ENCODE results near the gene TAPBP. TPM values are rescaled to one million over a fixed set of nuclear protein-coding genes. Genes with fewer than 3 reads are reported as not detected.

Gene TAPBP
- total and polyA plus RNA-seq, 9 of the 15 experiments (the other 6 are each of a cell fraction or from before 2014, with no cell fraction given), result 5.6 to 74.0 (median 22.3) TPM

DNA sequence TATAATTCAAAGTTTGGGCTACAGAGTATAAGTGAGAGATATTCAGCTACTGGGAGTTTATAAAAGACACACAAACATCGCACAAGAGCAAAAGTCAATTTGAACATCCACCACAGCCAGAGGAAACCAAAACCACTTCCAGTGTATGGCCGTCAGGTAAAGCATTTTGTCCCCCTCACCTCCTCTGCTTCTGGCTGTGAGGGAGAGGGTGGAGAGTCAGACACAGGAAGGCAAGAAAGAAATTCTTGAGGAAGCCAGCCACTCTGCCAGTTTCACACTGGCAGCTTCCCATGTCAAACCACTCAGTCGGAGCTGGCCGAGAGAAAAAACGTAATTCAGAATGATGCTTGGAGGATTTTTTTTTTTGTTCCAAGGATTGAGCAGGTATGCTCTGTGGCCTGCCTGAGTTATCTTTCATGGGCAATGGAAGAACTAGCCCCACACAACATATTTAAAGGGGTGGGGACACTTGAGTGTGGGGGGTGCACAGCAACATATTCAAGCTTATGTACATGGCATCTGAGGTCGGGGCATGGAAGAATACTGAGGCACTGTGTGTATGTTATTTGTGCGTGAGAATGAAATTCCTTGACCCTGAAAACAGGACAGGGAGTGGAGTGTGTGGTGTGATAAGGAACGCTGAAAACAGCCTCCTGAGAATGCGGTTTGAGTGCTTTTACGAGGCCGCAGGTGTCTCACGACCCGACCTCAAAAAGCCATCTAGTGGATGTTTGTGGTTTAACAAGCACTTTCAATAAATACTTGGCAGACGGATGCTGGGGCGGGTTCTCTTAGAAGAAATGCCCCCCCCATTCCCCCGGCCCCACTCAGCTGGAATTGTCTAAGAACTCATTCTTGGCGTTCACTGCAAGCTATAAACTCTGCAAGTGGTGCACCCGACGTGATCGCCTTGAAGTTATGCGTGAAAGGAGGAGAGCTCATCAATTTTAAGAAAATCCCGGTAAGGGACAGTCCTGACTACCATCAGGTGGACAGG is 31.1 kb upstream of the TAPBP start (continued):
- TF ChIP-seq, protein P1, sequence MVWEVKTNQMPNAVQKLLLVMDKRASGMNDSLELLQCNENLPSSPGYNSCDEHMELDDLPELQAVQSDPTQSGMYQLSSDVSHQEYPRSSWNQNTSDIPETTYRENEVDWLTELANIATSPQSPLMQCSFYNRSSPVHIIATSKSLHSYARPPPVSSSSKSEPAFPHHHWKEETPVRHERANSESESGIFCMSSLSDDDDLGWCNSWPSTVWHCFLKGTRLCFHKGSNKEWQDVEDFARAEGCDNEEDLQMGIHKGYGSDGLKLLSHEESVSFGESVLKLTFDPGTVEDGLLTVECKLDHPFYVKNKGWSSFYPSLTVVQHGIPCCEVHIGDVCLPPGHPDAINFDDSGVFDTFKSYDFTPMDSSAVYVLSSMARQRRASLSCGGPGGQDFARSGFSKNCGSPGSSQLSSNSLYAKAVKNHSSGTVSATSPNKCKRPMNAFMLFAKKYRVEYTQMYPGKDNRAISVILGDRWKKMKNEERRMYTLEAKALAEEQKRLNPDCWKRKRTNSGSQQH (CRISPR knock-in tag; IDR thresholded peaks at IDR 0.05), result no peak
- no peak; the same call in 1 of the 2 replicates for TF ChIP-seq KAT7 (CRISPR knock-in tag; IDR thresholded peaks at IDR 0.05; ENCODE audit: borderline replicate concordance)
- peak in 1 of 2 experiments; percentile 82; a peak in 2 of 4 replicates for TF ChIP-seq RCOR1 (IDR thresholded peaks at IDR 0.05; ENCODE audit: borderline replicate concordance in 1 of 2, low read depth in 2 of 2, low read length in 2 of 2)
- no peak for TF ChIP-seq CEBPB (tag; IDR thresholded peaks at IDR 0.05)
- TF ChIP-seq SETDB1 (IDR thresholded peaks at IDR 0.05; ENCODE audit: low read length), result no peak
- TF ChIP-seq, protein P2, sequence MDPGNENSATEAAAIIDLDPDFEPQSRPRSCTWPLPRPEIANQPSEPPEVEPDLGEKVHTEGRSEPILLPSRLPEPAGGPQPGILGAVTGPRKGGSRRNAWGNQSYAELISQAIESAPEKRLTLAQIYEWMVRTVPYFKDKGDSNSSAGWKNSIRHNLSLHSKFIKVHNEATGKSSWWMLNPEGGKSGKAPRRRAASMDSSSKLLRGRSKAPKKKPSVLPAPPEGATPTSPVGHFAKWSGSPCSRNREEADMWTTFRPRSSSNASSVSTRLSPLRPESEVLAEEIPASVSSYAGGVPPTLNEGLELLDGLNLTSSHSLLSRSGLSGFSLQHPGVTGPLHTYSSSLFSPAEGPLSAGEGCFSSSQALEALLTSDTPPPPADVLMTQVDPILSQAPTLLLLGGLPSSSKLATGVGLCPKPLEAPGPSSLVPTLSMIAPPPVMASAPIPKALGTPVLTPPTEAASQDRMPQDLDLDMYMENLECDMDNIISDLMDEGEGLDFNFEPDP (CRISPR knock-in tag; IDR thresholded peaks at IDR 0.05), result no peak
- no peak for TF ChIP-seq HDAC3 (IDR thresholded peaks at IDR 0.05; ENCODE audit: borderline replicate concordance, partially characterized antibody)
- TF ChIP-seq ZNF175 (CRISPR knock-in tag; IDR thresholded peaks at IDR 0.05; ENCODE audit: low read depth), result no peak
- no peak for TF ChIP-seq ZNF282 (CRISPR knock-in tag; IDR thresholded peaks at IDR 0.05)
- TF ChIP-seq, protein P3, sequence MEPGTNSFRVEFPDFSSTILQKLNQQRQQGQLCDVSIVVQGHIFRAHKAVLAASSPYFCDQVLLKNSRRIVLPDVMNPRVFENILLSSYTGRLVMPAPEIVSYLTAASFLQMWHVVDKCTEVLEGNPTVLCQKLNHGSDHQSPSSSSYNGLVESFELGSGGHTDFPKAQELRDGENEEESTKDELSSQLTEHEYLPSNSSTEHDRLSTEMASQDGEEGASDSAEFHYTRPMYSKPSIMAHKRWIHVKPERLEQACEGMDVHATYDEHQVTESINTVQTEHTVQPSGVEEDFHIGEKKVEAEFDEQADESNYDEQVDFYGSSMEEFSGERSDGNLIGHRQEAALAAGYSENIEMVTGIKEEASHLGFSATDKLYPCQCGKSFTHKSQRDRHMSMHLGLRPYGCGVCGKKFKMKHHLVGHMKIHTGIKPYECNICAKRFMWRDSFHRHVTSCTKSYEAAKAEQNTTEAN (CRISPR knock-in tag; IDR thresholded peaks at IDR 0.05), result no peak
- TF ChIP-seq, protein P4, sequence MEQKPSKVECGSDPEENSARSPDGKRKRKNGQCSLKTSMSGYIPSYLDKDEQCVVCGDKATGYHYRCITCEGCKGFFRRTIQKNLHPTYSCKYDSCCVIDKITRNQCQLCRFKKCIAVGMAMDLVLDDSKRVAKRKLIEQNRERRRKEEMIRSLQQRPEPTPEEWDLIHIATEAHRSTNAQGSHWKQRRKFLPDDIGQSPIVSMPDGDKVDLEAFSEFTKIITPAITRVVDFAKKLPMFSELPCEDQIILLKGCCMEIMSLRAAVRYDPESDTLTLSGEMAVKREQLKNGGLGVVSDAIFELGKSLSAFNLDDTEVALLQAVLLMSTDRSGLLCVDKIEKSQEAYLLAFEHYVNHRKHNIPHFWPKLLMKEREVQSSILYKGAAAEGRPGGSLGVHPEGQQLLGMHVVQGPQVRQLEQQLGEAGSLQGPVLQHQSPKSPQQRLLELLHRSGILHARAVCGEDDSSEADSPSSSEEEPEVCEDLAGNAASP (IDR thresholded peaks at IDR 0.05), result no peak
- TF ChIP-seq, protein P5, sequence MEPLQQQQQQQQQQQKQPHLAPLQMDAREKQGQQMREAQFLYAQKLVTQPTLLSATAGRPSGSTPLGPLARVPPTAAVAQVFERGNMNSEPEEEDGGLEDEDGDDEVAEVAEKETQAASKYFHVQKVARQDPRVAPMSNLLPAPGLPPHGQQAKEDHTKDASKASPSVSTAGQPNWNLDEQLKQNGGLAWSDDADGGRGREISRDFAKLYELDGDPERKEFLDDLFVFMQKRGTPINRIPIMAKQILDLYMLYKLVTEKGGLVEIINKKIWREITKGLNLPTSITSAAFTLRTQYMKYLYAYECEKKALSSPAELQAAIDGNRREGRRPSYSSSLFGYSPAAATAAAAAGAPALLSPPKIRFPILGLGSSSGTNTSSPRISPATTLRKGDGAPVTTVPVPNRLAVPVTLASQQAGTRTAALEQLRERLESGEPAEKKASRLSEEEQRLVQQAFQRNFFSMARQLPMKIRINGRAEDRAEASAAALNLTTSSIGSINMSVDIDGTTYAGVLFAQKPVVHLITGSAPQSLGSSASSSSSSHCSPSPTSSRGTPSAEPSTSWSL (CRISPR knock-in tag; IDR thresholded peaks at IDR 0.05; ENCODE audit: borderline replicate concordance), result no peak
- TF ChIP-seq, protein P6, sequence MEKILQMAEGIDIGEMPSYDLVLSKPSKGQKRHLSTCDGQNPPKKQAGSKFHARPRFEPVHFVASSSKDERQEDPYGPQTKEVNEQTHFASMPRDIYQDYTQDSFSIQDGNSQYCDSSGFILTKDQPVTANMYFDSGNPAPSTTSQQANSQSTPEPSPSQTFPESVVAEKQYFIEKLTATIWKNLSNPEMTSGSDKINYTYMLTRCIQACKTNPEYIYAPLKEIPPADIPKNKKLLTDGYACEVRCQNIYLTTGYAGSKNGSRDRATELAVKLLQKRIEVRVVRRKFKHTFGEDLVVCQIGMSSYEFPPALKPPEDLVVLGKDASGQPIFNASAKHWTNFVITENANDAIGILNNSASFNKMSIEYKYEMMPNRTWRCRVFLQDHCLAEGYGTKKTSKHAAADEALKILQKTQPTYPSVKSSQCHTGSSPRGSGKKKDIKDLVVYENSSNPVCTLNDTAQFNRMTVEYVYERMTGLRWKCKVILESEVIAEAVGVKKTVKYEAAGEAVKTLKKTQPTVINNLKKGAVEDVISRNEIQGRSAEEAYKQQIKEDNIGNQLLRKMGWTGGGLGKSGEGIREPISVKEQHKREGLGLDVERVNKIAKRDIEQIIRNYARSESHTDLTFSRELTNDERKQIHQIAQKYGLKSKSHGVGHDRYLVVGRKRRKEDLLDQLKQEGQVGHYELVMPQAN (IDR thresholded peaks at IDR 0.05; ENCODE audit: borderline replicate concordance), result no peak
- TF ChIP-seq MBD2 (IDR thresholded peaks at IDR 0.05; ENCODE audit: borderline replicate concordance, low read depth), result peak; percentile 14; the same call in 1 of the 2 replicates
- TF ChIP-seq KLF1 (tag; IDR thresholded peaks at IDR 0.05), result no peak
- TF ChIP-seq WHSC1 (IDR thresholded peaks at IDR 0.05; ENCODE audit: low read length), result no peak
- peak; percentile 91 for TF ChIP-seq CXXC5 (CRISPR knock-in tag; IDR thresholded peaks at IDR 0.05)

Measured in K562 (cell line).